HG03520 (cell line): ENCODE results near the gene ART1.
"Not testable (repeated sequence)": the region's sequence is repeated elsewhere in the genome, so short reads cannot be mapped to it uniquely, and the experiment has no call there.

Experiments
- ATAC-seq: cut with Tn5 transposase; IDR thresholded peaks from one replicate; pipeline ENCODE4 v1.9.1; 2021; ENCODE audit warnings: mild to moderate bottlenecking, moderate library complexity; ENCODE audit not compliant: unreplicated experiment

Gene ART1

GRCh38 chr11:3644817-3645235, at the start of gene ART1:
Gene ART1 (plus strand): TSS chr11:3645128. CDS start chr11:3659214, 14,086 bp downstream.
- ATAC-seq: no peak

- not testable (repeated sequence) for ATAC-seq
Measured at GRCh38 chr11:3597743-3598142, 47.2 kb upstream of the ART1 start.

- ATAC-seq: not testable (repeated sequence)
Measured at GRCh38 chr11:3600201-3600600, 44.7 kb upstream of the ART1 start.

GRCh38 chr11:3604167-3604566, 40.8 kb upstream of the ART1 start:
- no peak for ATAC-seq

GRCh38 chr11:3605283-3605662, 39.7 kb upstream of the ART1 start:
- no peak for ATAC-seq

GRCh38 chr11:3605771-3606203, 39.1 kb upstream of the ART1 start:
- ATAC-seq: no peak

GRCh38 chr11:3609416-3610265, 35.3 kb upstream of the ART1 start:
- ATAC-seq: no peak

GRCh38 chr11:3610846-3611245, 34.1 kb upstream of the ART1 start:
- ATAC-seq: no peak

- no peak for ATAC-seq
Measured at GRCh38 chr11:3611976-3612678, 32.8 kb upstream of the ART1 start.

GRCh38 chr11:3613998-3614741, 30.8 kb upstream of the ART1 start:
- ATAC-seq: no peak

GRCh38 chr11:3614742-3615171, 30.2 kb upstream of the ART1 start:
- ATAC-seq: no peak

- ATAC-seq: no peak
Measured at GRCh38 chr11:3615998-3616397, 28.9 kb upstream of the ART1 start.

- no peak for ATAC-seq
Measured at GRCh38 chr11:3616721-3617460, 28.0 kb upstream of the ART1 start.

GRCh38 chr11:3617990-3618389, 26.9 kb upstream of the ART1 start:
- no peak for ATAC-seq

- ATAC-seq: no peak
Measured at GRCh38 chr11:3622521-3622920, 22.4 kb upstream of the ART1 start.

- ATAC-seq: no peak
Measured at GRCh38 chr11:3623121-3623520, 21.8 kb upstream of the ART1 start.

GRCh38 chr11:3623767-3624458, 21.0 kb upstream of the ART1 start:
- no peak for ATAC-seq

- ATAC-seq: no peak
Measured at GRCh38 chr11:3626250-3626960, 18.5 kb upstream of the ART1 start.

- no peak for ATAC-seq
Measured at GRCh38 chr11:3627291-3627690, 17.6 kb upstream of the ART1 start.
